Activated CD4-positive, alpha-beta memory T cell treated with anti-CD3 and anti-CD28 coated beads, Interleukin-2, amount 10 ng/mL, durations not matched to agents 7 days and 5 days (primary cell): ENCODE measurements around the gene NAALADL2. TPM values are rescaled to one million over a fixed set of nuclear protein-coding genes. Genes with fewer than 3 reads are reported as not detected.

ENCODE experiments used
- CTCF ChIA-PET: fragments of 350-600 bp; sonication (Branson Sonifier 250); formaldehyde crosslinking; loops from one replicate; lab custom pipeline; 2021; ENCODE audit warnings: antibody characterized with exemption, inconsistent platforms; lab: Charles Lee
- POLR2A ChIA-PET: fragments of 350-600 bp; sonication (Branson Sonifier 250); formaldehyde crosslinking; loops from one replicate; lab custom pipeline; 2021; ENCODE audit warnings: antibody characterized with exemption; lab: Charles Lee
- DNase-seq: peaks from one replicate; pipeline ENCODE4 v3.0.0-alpha.2; 2020
- H3K27ac Mint-ChIP-seq: one replicate; pipeline ENCODE4 v1.8.0; 2021; ENCODE audit warnings: mild to moderate bottlenecking, mixed read lengths
- H3K27me3 Mint-ChIP-seq: one replicate; pipeline ENCODE4 v1.8.0; 2021; ENCODE audit warnings: mixed read lengths
- H3K36me3 Mint-ChIP-seq: one replicate; pipeline ENCODE4 v1.8.0; 2021; ENCODE audit warnings: low read depth, mixed read lengths
- H3K4me1 Mint-ChIP-seq: one replicate; pipeline ENCODE4 v1.8.0; 2021; ENCODE audit warnings: mixed read lengths
- H3K4me3 Mint-ChIP-seq: one replicate; pipeline ENCODE4 v1.8.0; 2021; ENCODE audit warnings: mild to moderate bottlenecking, mixed read lengths
- H3K9me3 Mint-ChIP-seq: one replicate; pipeline ENCODE4 v1.8.0; 2021; ENCODE audit warnings: mixed read lengths
- total RNA-seq, 2 experiments: library from RNA; stranded (reverse); gene quantifications; one replicate each; pipeline ENCODE4 v1.2.3, GENCODE V29; 2021

Gene NAALADL2
- total RNA-seq, 2 experiments from 2014 or later: not detected

DNA sequence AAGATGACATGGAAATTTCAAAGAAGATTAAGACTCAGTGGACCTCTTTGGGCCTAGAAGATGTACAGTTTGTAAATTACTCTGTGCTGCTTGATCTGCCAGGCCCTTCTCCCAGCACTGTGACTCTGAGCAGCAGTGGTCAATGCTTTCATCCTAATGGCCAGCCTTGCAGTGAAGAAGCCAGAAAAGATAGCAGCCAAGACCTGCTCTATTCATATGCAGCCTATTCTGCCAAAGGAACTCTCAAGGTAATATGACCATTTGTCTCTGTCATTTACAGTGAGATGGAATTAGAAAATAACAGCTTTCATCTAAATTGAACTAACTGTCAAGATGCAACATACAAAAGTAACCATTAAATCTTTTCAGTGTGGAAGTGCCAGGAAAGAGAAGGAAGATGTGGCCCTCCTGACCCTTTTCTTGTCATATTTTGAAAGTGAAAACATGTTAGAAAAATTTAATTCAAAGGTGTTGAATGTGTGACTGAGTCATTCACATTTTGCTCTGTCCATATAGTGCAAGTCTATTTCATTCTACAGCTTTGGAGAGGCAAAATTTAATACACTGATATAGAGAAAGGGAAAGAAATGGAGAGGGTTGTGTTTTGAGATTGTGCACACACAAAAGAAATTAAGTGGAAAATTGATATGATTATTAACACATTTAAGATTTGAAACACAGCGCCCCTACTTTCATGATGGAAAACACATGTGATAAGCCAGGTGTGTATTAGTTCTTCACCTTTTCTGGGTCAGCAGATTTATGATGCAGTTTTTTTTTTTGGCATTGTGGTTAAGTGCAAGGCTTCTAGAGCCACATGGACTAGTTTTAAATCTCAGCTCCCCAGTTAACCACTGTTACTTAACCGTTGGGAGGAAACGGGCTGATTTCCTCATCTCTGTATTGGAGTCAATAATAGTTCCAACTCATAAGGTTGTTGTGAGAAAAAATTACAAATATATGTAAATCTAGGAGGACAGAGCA lies 375.1 kb downstream of the NAALADL2 start:
- DNase-seq: no peak
- no peak overlapping the region for H3K27ac Mint-ChIP-seq
- no peaks in the 10 kb centered on the region for H3K27me3 Mint-ChIP-seq
- H3K36me3 Mint-ChIP-seq: no peaks in the 10 kb centered on the region
- ChIA-PET CTCF (no interaction called here), POLR2A (no interaction called here)
- H3K4me3 Mint-ChIP-seq: no peak overlapping the region
- H3K4me1 Mint-ChIP-seq: no peaks in the 10 kb centered on the region
- no peaks in the 10 kb centered on the region for H3K9me3 Mint-ChIP-seq

DNA sequence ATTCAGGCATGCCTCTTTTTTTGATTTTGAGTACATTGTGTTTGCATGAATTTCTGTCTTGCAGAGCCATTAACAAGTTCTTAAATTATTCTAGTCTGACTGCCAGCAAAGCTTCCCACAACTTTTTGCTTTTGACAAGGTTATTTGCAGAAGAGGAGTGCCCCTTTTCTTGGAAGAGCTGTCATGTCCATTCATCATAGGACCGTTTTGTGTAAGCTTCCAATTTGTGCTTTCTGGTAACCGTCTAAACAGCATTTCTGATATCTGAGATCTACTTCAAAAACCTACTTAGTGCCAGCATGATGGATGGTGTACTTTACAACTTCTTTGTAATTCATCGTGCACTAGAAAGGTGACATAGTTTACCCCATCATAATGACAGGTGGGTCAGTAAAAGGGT lies 379.7 kb downstream of the NAALADL2 start:
- Mint-ChIP-seq H3K4me3 (no peak overlapping the region), H3K27me3 (no peaks in the 10 kb centered on the region), H3K4me1 (no peaks in the 10 kb centered on the region), H3K36me3 (no peaks in the 10 kb centered on the region), H3K9me3 (no peaks in the 10 kb centered on the region), H3K27ac (no peak overlapping the region)
- no peak for DNase-seq
- CTCF ChIA-PET: no interaction called here
- POLR2A ChIA-PET: no interaction called here

DNA sequence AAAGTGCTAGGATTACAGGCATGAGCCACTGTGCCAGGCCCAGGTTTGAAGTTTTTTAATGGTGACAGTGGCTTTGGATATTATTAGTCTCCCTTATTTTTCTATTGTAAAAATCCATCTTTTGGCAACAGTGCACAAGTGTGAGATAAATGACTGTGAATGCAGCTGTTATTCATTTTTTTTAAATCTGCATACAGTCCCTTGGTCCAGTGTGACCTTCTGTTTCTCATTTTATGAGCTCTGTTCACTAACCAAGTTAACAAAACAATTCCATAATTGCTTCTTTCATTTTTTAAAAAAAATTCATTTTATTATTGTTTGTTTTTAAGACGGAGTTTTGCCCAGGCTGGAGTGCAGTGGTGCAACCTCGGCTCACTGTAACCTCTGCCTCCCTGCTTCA lies 381.8 kb downstream of the NAALADL2 start:
- Mint-ChIP-seq H3K4me3 (no peak overlapping the region), H3K4me1 (no peaks in the 10 kb centered on the region), H3K27ac (no peak overlapping the region), H3K9me3 (no peaks in the 10 kb centered on the region), H3K27me3 (no peaks in the 10 kb centered on the region), H3K36me3 (no peaks in the 10 kb centered on the region)
- ChIA-PET POLR2A (no interaction called here), CTCF (no interaction called here)
- DNase-seq: no peak

DNA sequence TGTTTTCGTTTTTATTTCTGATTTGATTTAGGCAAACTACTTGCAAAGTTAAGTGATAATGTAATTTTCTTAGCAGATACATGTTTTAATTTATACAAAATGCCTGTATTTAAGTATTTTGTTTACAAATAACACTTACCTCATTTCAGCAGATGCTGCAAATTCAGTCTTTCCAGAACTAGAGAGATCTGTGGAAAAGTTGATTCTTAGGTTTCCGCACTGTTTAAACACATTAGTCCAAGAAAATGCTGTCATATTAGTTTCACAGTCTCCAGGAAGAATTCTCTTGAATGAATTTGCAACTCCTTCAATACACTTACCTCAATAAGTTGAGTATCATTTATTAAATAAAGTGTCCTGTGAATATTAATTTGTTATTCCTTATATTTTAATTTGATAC lies 383.1 kb downstream of the NAALADL2 start:
- POLR2A ChIA-PET: no interaction called here

DNA sequence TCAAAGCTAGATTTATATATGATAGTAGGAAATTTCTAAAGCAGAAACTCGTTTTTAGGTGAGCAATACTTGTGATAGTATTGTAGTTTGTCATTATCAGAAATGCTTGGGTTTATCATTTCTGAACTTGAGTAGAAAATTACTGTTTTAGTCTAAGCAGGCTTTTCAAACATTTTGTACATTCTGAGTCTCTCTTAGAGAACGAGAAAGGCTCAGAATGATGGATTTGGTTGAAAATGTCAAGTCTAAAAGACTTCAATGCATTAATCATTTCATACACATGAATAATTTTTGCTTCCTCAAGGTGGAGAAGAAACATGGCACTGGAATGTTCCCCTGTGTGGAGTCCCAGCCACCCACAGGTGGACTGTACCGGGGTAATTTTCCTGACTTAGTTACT lies 387.1 kb downstream of the NAALADL2 start:
- no peaks in the 10 kb centered on the region for H3K36me3 Mint-ChIP-seq
- no peak for DNase-seq
- no peak overlapping the region for H3K27ac Mint-ChIP-seq
- H3K9me3 Mint-ChIP-seq: peaks cover under 1% of the 10 kb centered on the region
- no peak overlapping the region for H3K4me3 Mint-ChIP-seq
- ChIA-PET CTCF (no interaction called here), POLR2A (no interaction called here)
- no peaks in the 10 kb centered on the region for H3K4me1 Mint-ChIP-seq
- no peaks in the 10 kb centered on the region for H3K27me3 Mint-ChIP-seq

More for the DNA sequence above, 383.1 kb downstream of the NAALADL2 start:
- H3K27me3 Mint-ChIP-seq: no peaks in the 10 kb centered on the region
- DNase-seq: no peak
- no peaks in the 10 kb centered on the region for H3K36me3 Mint-ChIP-seq
- no peak overlapping the region for H3K27ac Mint-ChIP-seq
- no peaks in the 10 kb centered on the region for H3K9me3 Mint-ChIP-seq
- H3K4me1 Mint-ChIP-seq: no peaks in the 10 kb centered on the region
- H3K4me3 Mint-ChIP-seq: no peak overlapping the region
- CTCF ChIA-PET: no interaction called here

DNA sequence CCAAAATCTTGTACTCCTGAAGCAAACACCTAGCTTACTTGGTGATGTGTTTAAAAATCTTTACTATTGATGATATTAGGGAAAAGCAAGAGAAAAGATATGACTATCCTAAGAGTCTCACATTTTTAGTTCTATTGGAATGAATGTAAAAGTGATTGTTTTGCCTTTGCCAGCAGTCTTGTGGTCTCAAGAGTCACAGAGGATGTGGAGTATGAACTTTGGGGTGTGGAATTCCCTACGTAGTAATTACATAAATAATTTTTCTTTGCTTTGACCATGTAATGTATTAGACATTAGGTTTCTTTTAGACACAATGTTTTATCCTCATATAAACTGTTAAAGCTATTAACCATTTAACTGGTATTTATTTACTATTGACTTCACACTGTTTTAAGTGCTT lies 387.6 kb downstream of the NAALADL2 start:
- Mint-ChIP-seq H3K9me3 (peaks cover 3% of the 10 kb centered on the region), H3K4me3 (no peak overlapping the region), H3K36me3 (no peaks in the 10 kb centered on the region), H3K27me3 (no peaks in the 10 kb centered on the region), H3K27ac (no peak overlapping the region), H3K4me1 (no peaks in the 10 kb centered on the region)
- ChIA-PET POLR2A (no interaction called here), CTCF (no interaction called here)
- DNase-seq: no peak

DNA sequence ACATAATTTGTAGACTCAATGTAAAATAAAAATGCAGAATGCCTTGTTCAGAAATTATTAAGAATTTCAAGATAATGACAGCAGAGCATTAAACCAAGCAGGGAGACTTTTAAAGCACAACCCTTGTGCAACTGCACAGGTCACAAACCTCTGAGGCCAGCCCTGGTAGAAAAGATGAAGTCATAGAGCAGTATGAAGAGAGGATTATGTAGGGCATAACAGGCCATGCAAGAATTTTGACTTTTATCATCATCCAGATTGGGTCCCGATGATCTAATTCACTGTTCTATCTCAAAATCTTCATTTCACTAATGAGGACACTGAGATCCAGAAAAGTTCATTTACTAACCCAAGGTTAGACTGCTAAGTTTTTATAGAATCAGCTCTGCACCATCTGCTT lies 388.5 kb downstream of the NAALADL2 start:
- H3K27ac Mint-ChIP-seq: no peak overlapping the region
- H3K36me3 Mint-ChIP-seq: no peaks in the 10 kb centered on the region
- H3K4me1 Mint-ChIP-seq: no peaks in the 10 kb centered on the region
- no peak for DNase-seq
- no peaks in the 10 kb centered on the region for H3K27me3 Mint-ChIP-seq
- ChIA-PET CTCF (no interaction called here), POLR2A (no interaction called here)
- peaks cover 3% of the 10 kb centered on the region for H3K9me3 Mint-ChIP-seq
- no peak overlapping the region for H3K4me3 Mint-ChIP-seq

DNA sequence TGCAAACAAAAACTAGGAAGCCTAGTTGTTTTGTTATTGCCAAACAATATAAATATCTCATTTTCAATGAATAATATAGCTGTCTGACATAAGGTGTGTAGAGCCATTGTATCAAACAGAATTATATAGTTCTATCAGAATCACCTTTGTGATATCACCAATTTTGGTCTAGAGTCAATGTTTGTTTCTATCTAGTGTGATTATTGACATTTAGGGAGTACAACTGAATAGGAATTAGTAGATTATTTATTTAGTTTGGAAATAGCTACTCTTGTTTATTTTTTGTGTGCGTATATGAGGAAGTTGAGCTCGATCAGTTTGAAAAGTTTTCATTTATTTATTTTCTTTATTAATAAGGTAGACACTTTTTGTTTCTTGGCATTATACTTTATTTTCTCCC lies 389.7 kb downstream of the NAALADL2 start:
- CTCF ChIA-PET: no interaction called here
- no peak overlapping the region for H3K27ac Mint-ChIP-seq
- H3K36me3 Mint-ChIP-seq: no peaks in the 10 kb centered on the region
- H3K9me3 Mint-ChIP-seq: peaks cover 6% of the 10 kb centered on the region
- POLR2A ChIA-PET: no interaction called here
- no peaks in the 10 kb centered on the region for H3K27me3 Mint-ChIP-seq
- H3K4me1 Mint-ChIP-seq: no peaks in the 10 kb centered on the region
- DNase-seq: no peak
- H3K4me3 Mint-ChIP-seq: no peak overlapping the region

DNA sequence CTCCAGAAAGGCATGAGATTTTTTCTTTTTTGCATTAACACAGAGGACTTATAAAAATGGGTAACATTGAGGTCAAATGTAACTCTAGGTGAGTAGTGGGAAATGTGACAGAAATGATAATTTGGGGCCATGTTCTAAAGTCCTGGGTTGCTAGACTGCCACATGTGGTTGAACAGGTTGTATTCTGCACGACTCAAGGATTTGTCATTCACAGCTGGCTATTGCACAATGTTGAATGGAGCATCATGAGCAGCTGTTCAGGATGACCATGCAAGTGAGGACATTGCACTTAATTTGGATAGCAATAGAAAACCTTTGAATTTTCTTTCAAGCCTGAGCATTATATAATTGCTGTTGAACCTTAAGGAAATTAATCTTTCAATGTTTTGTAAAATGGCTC lies 396.6 kb downstream of the NAALADL2 start:
- DNase-seq: no peak
- no peaks in the 10 kb centered on the region for H3K4me1 Mint-ChIP-seq
- no peak overlapping the region for H3K27ac Mint-ChIP-seq
- CTCF ChIA-PET: no interaction called here
- H3K36me3 Mint-ChIP-seq: no peaks in the 10 kb centered on the region
- H3K9me3 Mint-ChIP-seq: peaks cover 9% of the 10 kb centered on the region
- no peak overlapping the region for H3K4me3 Mint-ChIP-seq
- H3K27me3 Mint-ChIP-seq: no peaks in the 10 kb centered on the region
- POLR2A ChIA-PET: no interaction called here

DNA sequence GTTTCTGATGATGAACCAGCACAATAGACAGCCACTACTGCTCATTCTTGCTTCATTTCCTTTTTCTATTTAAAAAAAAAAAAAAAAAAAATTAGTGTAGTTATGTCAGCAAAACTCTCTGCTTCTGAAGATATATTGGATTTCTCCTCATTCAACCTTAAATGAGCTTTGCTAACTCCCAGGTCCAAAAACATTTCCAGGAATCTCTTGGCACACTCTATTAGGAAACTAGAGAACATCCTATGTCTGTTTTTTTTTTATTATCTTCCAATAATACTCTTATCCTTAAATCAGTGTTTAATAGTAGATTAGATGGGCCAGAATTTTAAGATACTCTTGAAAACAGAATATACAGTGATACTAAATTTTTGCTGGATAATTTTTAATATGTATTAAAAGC lies 398.0 kb downstream of the NAALADL2 start:
- DNase-seq: no peak
- Mint-ChIP-seq H3K4me3 (no peak overlapping the region), H3K27ac (no peak overlapping the region), H3K9me3 (peaks cover 6% of the 10 kb centered on the region), H3K27me3 (no peaks in the 10 kb centered on the region), H3K36me3 (no peaks in the 10 kb centered on the region), H3K4me1 (no peaks in the 10 kb centered on the region)
- CTCF ChIA-PET: no interaction called here
- POLR2A ChIA-PET: no interaction called here

DNA sequence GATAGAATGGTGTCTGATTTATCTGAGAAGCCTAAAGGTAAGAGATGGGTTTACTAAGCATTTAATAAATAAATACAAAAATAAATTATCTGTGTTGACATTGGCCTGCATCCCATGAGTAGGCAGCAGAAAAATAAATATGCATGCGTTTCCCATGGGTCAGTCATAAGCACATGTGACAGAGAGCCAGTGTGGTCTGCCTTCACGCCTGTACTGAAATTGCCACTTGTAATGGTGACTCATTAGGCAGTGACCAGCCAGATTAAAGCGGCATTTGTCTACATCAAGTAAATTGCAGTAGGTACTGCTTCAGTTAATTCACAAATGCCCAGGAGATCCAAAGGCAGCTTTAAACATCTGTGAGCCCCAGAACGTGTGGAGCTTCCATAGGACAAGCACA lies 399.6 kb downstream of the NAALADL2 start:
- no peak overlapping the region for H3K4me3 Mint-ChIP-seq
- no peaks in the 10 kb centered on the region for H3K4me1 Mint-ChIP-seq
- no peaks in the 10 kb centered on the region for H3K36me3 Mint-ChIP-seq
- no peak for DNase-seq
- no peaks in the 10 kb centered on the region for H3K27me3 Mint-ChIP-seq
- ChIA-PET POLR2A (no interaction called here), CTCF (no interaction called here)
- H3K9me3 Mint-ChIP-seq: peaks cover 3% of the 10 kb centered on the region
- no peak overlapping the region for H3K27ac Mint-ChIP-seq

DNA sequence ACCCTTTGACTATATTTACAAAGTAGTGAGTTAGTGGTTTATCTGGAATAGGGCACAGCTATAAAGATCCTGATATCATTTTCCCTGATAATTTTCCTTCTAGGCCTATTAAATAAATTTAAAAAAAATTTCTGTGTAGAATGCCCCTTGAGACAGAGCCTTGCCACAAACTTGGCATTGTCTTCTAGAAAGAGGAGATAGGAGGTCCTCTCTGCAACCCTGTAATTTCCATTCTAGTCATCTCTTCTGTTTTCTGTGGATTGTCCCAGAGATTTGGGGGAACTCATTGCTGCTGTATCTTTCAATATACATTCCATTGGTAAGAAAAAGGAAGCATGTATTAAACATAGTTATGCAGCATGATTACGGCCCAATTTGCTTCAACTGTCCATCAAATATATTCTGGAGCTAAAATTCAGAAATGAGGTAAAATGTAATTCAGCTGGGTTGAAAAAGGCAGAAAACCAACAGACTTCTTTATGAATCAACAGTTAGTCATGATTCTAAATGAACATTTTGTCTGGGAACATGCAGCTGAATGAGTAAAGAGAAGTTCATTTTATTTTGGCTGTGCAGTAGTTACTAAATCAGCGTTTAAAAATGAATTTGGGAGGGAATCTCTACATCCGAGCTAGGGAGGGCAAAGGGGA lies 401.1 kb downstream of the NAALADL2 start:
- no peaks in the 10 kb centered on the region for H3K27me3 Mint-ChIP-seq
- no peaks in the 10 kb centered on the region for H3K4me1 Mint-ChIP-seq
- no peaks in the 10 kb centered on the region for H3K9me3 Mint-ChIP-seq
- H3K27ac Mint-ChIP-seq: no peak overlapping the region
- no peaks in the 10 kb centered on the region for H3K36me3 Mint-ChIP-seq
- no peak overlapping the region for H3K4me3 Mint-ChIP-seq
- POLR2A ChIA-PET: no interaction called here
- CTCF ChIA-PET: no interaction called here
- no peak for DNase-seq

DNA sequence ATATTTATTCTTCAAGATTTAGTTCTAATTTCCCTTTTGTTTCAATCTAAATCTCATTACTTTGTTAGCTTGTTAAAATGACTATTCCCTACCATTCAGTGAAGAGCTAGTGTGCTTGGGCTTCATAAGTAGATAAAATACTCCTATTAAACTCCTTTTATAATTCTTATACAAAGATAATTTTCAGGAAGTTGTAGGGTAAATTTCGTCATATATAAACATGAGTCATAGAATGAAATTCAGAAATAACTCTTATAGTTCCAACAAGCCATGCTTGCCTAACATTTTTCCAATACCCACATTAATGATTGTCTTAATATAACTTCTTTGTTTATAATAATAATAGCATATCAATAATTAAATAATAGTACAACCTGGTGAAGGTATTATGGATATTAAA lies 407.3 kb downstream of the NAALADL2 start:
- Mint-ChIP-seq H3K4me1 (no peaks in the 10 kb centered on the region), H3K36me3 (no peaks in the 10 kb centered on the region), H3K4me3 (no peak overlapping the region), H3K9me3 (no peaks in the 10 kb centered on the region), H3K27me3 (no peaks in the 10 kb centered on the region), H3K27ac (no peak overlapping the region)
- DNase-seq: no peak
- ChIA-PET POLR2A (no interaction called here), CTCF (no interaction called here)

DNA sequence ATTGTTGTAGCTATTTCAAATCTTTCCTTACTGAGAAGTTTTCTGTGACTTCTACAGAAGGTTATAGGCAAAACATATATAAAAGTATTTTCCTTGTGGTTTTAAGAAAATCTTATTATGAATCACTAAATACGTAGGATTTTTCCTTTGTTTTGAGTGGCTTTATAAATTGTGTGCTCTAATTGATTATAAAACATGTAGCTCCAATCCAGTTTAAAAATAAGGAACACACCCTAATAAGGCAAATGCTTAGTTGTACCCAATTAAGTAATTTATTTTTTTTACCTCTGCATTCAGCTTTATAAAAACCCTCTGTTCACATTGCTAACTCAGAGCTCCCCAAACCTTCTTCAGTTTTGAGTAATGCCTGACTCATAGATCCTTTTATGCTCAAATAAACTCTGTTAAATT lies 408.0 kb downstream of the NAALADL2 start:
- H3K36me3 Mint-ChIP-seq: no peaks in the 10 kb centered on the region
- H3K27ac Mint-ChIP-seq: no peak overlapping the region
- no peak overlapping the region for H3K4me3 Mint-ChIP-seq
- H3K27me3 Mint-ChIP-seq: no peaks in the 10 kb centered on the region
- no peaks in the 10 kb centered on the region for H3K9me3 Mint-ChIP-seq
- ChIA-PET CTCF (no interaction called here), POLR2A (no interaction called here)
- H3K4me1 Mint-ChIP-seq: no peaks in the 10 kb centered on the region
- no peak for DNase-seq
